Brain microvascular endothelial cell (primary cell): ENCODE data around the gene POPDC3.

Experiments
- DNase-seq: peaks from one replicate; pipeline ENCODE4 v3.0.0-alpha.2; 2020
- H3K27ac ChIP-seq: fragments of 250-450 bp; sonication (Bioruptor Pico); 2 replicates; pipeline ENCODE4 v1.5.1; 2020; ENCODE audit warnings: mild to moderate bottlenecking, moderate library complexity
- H3K27me3 ChIP-seq: fragments of 250-450 bp; sonication (Bioruptor Pico); replicated peaks from 2 replicates; pipeline ENCODE4 v1.5.1; 2020; ENCODE audit warnings: mild to moderate bottlenecking
- H3K36me3 ChIP-seq: fragments of 250-450 bp; sonication (Bioruptor Pico); replicated peaks from 2 replicates; pipeline ENCODE4 v1.5.1; 2020; ENCODE audit warnings: mild to moderate bottlenecking
- H3K4me3 ChIP-seq: 2 replicates; pipeline ENCODE4 v1.5.1; 2011; ENCODE audit warnings: low read depth, mild to moderate bottlenecking, control low read depth, low read length, moderate library complexity
- CTCF ChIP-seq: IDR thresholded peaks from 2 replicates; pipeline ENCODE4 v1.5.1; 2011; ENCODE audit warnings: low read depth, mild to moderate bottlenecking, moderate library complexity, low read length, control low read depth, inconsistent platforms; ENCODE audit errors: missing control alignments
- in situ Hi-C: cut with HindIII; loops from 2 replicates; pipeline ENCODE4 v1.10.0; 2017; ENCODE audit warnings: low sequenced_read_pairs, low pct_ligation_motif_present

The POPDC3 gene

DNA sequence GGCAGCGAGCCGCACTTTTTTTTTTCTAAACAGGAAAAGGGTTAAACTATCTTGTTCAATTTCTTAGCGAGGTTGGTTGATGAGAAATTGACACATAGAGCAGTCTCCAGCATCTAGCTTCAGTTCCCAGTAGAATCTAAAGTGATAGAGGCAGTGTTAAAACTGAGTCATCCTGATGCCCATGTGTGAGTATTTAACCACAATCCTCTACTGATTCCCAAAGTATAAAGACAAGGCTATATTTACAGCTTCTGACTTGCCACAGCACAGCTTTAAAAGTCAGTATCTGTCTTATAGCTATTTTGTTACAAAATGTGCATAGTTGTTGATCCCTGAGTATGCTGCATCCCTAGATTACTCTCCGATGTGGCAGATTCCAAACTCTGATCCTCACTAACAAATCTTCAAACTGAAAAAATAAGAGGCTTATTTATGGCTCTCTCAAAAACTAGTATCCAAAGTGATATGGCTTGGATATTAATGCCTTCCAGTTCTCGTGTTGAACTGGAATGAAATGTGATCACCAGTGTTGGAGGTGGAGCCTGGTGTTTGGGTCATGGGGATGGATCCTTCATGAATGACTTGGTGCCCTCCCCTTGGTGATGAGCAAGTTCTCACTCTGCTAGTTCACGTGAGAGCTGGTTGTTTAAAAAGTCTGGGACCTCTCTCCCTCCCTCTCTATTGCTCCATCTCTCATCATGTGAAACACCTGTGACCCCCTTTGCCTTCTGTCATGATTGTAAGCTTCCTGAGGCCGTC is 13.1 kb upstream of the POPDC3 start:
- Histone ChIP-seq H3K4me3 (no peak overlapping the region), H3K36me3 (no peaks in the 10 kb centered on the region), H3K27ac (no peak overlapping the region), H3K27me3 (no peaks in the 10 kb centered on the region)
- no peak for DNase-seq
- TF ChIP-seq CTCF, result no peak
- in situ Hi-C loops, result no loop called here

- TF ChIP-seq CTCF, result no peak
- H3K27me3 ChIP-seq, result no peaks in the 10 kb centered on the region
- no peak overlapping the region for H3K27ac ChIP-seq
- H3K4me3 ChIP-seq, result no peak overlapping the region
- H3K36me3 ChIP-seq, result no peaks in the 10 kb centered on the region
- DNase-seq, result no peak
- in situ Hi-C loops, result no loop called here
Observed at GRCh38 chr6:105191351-105191750, 11.5 kb upstream of the POPDC3 start.

DNA sequence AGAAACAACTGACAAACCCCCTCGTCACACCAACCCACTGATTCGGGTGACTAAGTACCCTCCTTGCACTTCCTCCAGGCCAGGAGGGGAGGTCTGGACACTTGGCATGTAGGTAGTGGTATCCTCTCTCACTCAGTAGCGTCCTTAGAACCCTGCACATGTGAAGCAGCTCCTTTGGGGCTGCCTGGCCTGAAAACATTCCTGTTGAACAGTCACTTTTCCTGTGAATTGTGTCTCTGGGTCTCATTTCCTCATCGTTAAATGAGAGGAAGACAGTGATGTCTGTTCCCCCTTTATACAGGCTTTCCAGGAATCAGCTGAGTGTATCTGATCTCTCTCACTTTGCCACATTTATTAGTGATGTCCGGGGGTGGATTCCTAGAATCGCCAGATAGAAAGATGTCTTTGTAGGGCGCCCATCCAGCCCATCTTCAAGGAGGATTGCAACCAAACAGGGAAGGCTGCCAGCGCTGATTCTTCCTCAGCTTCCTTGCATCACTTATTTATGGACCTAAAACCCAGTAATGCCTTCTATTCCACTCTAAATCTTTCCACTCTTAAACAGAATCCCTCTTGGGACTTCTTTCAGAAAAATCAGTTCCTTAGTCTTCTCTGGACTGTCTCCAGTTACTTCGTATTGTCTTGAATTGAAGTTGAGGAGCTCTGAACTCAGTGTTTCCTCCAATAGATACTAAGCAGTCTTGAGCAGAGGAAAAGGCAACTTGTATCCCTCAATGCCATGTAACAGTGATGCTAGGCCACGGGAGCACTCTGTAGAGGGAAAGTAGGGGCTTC is 9.4 kb upstream of the POPDC3 start:
- Histone ChIP-seq H3K27ac (no peak overlapping the region), H3K36me3 (no peaks in the 10 kb centered on the region), H3K4me3 (no peak overlapping the region), H3K27me3 (no peaks in the 10 kb centered on the region)
- in situ Hi-C loops, result no loop called here
- no peak for TF ChIP-seq CTCF
- DNase-seq, result no peak

DNA sequence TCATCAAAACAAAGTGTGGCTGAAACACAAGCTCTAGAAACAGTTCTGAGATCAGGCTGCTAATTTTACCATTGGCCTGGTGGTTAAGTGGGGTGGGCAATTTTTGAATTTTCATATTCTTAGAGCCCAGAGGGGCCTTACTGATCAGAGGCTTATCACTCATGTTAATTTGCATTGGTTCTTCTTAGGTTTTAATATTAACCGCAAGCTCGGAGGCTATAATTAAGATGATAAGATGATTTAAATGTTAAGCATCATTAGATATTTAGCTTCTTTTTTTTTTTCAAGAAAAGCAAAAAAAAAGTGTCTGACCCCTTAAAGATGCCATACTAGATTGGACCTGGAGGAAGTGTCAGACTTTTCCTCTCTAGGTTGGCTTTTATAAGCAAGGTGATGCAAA is 8.4 kb upstream of the POPDC3 start:
- no peaks in the 10 kb centered on the region for H3K27me3 ChIP-seq
- TF ChIP-seq CTCF, result no peak
- no peak for DNase-seq
- no peak overlapping the region for H3K4me3 ChIP-seq
- in situ Hi-C loops, result no loop called here
- no peak overlapping the region for H3K27ac ChIP-seq
- no peaks in the 10 kb centered on the region for H3K36me3 ChIP-seq

GRCh38 chr6:105186576-105186975 is 6.8 kb upstream of the POPDC3 start:
- H3K27me3 ChIP-seq, result no peaks in the 10 kb centered on the region
- TF ChIP-seq CTCF, result no peak
- in situ Hi-C loops, result no loop called here
- H3K27ac ChIP-seq, result no peak overlapping the region
- H3K4me3 ChIP-seq, result no peak overlapping the region
- no peaks in the 10 kb centered on the region for H3K36me3 ChIP-seq
- DNase-seq, result no peak
